Central memory CD4-positive, alpha-beta T cell (primary cell): ENCODE data around the gene TMED4.
A peak's percentile ranks its signal among the peaks of the same experiment; 100 is the strongest.
"Not testable (repeated sequence)": the region's sequence is repeated elsewhere in the genome, so short reads cannot be mapped to it uniquely, and the experiment has no call there.

Experiments
- DNase-seq: peaks from one replicate; pipeline ENCODE4 v3.0.0; 2022

Gene TMED4

DNA sequence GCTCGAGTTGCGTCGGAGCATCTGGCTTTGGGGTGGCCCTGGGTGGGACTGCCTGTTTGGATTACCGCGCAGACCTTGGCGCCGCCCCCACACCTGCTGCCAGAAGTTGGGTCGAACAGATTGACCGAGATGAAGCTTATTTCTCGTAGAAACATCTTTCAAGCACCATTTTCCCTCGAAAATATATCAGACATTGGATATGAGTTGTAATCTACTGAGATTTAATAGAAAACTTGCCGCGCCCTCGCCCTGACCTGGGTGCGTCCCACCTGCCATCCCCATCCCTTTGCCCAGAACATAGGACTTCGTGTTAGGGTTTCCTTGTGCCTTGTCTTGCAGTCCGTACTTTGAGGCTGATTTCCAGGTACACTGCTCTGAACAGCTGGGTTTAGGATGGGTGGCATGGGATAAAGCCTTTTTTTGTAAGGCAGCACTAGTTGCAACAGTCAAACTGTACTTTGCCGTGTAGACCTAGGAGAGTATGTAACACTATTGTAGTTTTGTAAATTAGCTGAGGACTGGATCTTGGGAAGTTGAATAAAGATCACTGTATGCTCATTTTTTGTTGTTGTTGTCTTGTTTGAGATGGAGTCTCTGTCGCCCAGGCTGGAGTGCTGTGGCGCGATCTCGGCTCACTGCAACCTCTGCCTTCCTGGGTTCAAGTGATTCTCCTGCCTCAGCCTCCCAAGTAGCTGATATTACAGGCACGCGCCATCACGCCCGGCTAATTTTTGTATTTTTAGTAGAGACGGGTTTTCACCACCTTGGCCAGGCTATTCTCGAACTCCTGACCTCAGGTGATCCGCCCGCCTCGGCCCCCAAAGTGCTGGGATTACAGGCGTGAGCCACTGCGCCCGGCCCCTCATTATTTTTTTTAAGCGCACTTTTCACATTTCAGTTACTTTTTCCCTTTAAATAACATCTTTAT, 25.4 kb upstream of the TMED4 start:
- no peak for DNase-seq

DNA sequence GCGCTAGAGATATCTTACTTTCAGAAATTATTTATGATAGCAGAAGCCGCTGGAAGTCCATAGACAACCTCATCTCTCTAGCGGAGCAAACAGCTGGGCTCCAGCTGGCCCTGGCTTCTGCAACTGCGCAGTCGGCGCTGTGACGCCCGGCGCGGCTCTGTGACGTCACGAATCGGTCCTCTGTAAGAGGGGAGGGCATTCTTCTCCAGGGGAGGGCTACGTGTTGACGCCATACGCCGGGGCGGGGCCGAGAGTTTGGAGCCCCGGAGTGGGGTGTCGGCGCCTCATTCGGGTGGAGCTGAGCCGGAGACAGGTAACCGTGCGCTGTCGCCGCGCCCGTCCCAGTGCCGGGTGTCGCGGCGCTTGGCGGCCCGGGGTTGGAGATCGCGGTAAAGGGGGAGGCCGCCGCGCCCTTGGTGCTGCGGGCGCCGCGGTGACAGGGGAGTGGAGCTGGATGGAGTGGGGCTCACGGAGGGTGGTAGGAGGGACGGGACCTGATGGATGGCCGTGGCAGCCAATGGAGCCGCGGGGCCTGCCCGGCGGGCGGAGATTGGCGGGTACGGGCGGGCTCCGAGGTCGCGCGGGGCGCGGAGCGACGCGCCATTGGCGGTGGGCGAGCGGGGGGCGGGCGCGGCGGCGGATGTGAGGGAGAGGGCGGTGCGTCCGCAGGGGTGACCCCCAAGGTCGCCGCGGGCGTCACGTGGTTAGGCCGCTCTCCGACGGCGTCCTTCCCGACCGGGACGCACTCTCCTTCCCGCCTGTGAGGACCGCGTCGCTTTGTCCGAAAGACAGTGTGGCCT, 24.5 kb upstream of the TMED4 start, which contains the start of gene OGDH:
Gene OGDH (plus strand): TSS at position 287 of the 800 bp plus-strand sequence. CDS start 17,717 bp downstream, outside the sequence.
- peak; percentile 99 for DNase-seq

DNA sequence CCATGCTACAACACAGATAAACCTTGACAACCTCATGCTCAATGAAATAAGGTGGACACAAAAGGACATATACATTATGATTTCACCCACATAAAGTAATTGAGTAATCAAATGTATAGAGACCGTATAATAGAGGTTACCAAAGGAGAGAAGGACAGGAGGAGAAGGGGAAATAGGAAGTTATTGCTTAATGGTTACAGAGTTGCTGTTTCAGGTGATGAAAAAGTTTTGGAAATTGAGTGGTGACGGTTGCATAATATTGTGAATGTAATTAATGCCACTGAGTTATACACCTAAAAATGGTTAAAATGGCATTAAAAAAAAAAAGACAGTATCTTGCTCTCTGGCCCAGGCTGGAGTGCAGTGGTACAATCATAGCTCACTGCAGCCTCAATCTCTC, 22.9 kb upstream of the TMED4 start:
- DNase-seq = no peak

DNA sequence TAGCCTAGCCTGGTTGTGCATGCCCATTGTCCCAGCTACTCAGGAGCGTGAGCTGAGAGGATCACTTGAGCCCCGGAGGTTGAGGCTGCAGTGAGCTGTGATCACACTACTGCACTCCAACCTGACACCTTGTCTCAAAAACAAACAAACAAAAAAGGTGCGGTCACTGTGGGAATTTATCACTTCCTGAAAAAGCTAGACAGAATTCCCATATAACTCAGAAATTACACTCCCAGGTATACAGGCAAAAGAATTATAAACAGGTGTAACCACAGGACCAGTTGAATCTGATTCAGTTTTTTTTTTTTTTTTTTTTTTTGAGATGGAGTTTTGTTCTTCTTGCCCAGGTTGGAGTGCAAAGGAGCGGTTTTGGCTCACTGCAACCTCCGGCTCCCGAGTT, 21.2 kb upstream of the TMED4 start:
- DNase-seq = no peak

DNA sequence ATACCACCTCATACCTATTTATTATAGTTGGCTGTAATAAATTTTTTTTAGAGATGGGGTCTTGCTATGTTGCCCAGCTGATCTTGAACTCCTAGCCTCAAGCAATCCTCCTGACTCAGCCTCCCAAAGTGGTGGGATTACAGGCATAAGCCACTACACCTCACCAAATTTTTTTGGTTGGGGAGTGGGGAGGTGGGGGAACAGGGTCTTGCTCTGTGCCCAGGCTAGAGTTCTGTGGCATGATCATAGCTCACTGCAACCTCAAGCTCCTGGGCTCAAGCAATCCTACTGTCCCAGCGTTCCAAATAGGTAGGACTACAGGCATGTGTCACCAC, 20.5 kb upstream of the TMED4 start:
- no peak for DNase-seq

DNA sequence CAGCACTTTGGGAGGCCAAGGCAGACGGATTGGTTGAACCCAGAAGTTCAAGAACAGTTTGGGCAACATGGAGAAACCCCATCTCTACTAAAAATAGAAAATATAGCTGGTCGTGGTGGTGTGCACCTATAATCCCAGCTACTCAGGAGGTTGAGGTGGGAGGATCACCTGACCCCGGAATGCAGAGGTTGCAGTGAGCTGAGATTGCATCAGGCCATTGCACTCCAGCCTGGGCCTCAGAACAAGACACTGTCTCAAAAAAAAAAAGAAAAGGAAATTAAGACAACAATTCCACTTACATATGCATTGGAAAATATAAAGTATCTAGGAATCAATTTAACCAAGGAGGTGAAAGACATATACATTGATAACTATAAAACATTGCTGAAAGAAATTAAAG, 17.2 kb upstream of the TMED4 start:
- DNase-seq = no peak

DNA sequence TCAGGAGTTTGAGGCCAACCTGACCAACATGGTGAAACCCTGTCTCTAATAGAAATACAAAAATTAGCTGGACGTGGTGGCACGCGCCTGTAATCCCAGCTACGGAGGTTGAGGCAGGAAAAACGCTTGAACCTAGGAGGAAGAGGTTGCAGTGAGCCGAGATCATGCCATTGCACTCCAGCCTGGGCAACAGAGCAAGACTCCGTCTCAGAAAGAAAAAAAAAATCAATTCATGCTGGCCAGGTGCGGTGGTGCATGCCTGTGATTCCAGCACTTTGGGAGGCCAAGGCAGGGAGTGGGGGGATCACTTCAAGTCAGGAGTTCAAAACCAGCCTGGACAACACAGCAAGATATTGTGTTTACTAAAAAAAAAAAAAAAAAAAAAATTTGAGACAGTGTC, 15.2 kb upstream of the TMED4 start:
- DNase-seq = not testable (repeated sequence)

DNA sequence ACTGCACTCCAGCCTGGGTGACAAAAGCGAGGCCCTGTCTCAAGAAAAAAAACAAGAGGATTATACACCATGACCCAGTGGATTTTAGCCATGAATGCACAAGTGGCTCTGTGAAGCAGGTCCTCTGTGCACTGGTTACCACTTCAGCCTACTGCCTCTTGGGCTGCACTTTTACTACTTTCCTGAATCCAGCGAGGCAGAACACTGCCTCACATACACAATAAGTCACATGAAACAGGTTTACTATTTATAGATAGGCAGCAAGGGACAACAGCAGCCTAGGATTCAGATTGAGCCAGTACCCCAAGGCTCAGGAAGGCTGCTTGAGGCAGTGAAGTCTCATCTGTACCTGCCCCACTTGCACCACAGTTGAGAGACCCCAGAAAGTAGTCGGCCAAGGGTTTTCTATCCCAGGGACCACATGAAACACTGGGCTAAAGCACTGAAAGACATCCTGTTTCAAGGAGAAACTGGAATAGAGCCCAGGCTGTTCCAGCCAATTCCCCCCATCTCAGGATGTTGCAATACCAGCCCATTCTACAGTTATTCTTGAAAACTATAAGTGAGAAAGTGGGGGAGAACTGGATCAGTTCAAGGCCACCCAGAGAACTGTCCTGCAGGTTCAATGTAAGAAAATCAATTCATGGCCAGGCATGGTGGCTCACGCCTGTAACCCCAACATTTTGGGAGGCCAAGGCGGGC, 14.1 kb upstream of the TMED4 start:
- DNase-seq = no peak

DNA sequence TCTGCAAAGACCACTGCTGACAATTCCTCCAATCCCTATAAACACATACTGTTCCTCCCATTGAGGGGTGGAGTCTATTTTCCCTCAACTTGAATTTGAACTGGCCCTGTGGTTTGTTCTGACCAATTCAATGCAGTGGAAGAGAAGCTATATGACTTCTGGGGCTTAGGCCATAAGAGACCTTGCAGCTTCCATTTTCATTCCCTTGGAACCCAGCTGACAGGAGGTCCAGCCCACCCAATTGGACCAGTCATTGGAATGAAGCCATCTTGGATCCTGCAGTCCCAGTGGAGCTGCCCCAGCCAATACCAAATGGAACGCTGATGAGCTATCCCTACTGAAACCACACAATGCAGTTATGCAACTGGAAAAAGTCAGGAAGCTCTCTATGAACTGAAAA, 8.9 kb upstream of the TMED4 start:
- no peak for DNase-seq

DNA sequence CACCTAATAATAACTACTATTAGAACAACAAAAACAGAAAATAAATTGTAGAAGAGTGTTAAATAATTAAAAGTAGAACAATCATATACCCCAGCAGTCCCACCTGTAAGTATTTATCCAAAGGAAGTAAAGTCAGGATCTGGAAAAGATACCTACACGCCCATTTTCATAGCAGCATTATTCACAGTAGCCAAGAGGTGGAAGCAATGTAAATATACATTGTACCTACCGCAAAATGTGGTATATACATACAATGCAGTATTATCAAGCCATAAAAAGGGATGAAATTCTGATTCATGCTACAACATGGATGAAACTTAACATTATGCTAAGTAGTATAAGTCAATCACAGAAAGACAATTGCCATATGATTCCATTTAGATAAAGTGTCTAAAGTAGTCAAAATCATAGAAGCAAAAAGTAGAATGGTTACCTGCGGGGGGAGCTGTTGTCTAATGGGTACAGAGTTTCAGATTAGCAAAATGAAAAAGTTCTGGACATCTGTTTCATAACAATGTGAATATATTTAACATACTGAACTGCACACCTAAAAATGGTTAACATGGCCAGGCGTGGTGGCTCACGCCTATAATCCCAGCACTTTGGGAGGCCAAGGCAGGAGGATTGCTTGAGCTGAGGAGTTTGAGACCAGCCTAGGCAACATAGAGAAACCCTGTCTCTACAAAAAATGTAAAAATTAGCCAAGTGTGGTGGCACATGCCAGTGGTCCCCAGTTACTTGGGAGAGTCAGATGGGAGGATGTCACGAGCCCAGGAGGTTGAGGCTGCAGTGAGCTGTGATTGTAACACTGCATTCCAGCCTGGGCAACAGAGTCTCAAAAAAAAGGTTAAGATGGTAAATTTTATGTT, 6.0 kb upstream of the TMED4 start:
- DNase-seq = peak; percentile 53

DNA sequence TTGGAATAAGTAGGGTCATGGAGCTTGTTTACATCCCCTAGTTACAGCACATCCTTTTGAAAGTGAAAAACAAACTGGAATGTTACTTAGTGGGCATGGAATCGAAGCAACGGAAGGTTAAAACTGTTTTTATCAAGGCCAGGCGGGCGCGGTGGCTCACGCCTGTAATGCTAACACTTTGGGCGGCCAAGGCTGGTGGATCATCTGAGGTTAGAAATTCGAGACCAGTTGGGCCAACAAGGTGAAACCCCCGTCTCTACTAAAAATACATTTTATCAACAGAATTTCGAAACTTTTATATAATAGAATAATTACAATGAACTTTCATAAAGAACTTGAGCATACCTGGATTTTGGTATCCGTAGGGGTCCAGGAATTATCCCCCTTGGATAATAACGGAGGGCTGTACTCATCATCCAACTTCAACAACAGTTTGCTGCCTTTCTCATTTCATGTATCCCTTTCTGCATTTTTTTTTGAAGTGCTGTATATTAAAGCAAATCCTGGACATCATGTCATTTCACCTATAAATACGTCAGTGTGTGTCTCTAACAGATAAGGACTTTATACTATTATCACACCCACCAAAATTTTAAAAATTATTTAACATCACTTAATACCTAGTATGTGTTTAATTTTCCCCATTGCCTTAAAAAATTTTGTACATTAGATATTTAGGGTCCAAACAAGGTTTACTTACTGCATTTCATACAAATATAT, 1.3 kb upstream of the TMED4 start:
- no peak for DNase-seq

DNA sequence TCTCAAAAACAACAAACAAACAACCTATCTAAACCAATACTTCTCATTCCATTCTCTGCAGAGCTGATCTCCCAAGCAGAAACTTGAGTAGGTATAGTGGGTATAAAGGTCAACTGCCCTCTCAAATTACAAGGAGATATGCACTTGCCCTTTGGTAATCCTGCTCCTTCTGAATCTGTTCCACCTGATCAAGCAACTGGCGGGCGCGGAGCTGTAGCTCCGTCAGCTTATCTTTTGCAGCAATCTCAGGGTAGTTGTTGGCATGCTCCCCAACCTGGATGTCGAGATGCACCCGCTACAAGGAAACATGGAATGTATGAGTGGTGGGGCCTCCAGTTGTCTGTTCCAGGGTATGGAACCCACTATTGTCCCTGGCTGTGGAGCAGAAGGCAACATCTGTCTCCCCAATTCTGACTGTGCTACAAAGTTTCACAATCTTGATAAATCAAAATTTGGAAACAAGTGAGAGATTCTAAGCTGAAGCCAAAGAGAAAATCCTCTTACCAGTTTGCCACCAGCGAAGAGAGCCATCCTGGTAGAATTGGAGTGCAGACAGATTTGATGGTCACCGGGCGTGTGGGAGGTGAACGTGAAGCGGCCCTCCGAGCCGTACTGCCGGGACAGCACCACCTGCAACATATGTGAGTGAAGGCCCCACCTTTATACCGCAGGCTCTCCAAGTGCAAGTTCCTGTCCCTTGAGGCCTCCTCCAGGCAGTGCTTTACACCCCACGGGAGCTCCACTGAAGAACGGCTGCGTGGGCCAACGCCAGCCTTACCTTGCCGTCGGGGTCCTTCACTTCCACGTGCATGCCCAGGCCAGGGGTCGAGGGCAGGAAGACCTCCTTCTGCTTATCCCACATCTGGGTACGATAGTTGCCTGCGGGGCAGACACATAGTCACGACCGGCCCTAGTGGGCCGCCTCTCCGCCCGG, 819 bp downstream of the TMED4 start:
- DNase-seq = peak; percentile 64

DNA sequence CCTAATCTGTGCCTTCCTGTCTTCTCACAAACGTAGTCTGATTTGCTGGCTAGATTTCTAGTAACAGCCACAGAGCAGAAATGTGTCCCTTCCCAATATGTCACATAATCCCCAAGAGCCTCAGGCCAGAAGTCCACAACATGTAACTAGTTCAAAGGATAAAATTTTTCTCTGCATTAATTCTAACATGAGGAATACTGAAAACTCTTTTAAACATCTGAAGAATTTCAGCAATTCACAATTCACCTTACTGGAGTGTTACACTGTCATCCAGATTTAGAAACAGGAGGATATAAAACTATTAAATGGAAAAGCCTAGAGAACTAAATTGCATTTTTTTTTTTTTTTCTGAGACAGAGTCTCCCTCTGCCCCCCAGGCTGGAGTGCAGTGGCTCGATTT, 5.8 kb downstream of the TMED4 start:
- DNase-seq = no peak

DNA sequence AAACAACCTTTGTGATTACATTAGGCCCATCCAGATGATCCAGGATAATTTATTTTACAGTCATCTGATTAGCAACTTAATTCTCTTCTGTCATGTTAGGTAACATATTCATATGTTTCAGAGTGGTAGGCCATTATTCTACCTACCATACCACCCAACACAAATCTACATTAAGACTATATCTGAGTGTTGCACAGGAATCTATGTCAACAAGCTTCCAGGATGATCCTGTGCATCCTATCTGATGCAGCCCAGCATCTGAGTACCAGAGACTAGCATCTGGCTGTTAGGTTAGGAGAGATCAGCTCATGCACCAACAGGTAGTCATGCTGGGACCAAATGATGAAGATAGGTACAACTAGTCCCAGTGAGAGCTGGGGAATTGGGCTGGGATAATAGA, 7.0 kb downstream of the TMED4 start:
- DNase-seq = no peak

DNA sequence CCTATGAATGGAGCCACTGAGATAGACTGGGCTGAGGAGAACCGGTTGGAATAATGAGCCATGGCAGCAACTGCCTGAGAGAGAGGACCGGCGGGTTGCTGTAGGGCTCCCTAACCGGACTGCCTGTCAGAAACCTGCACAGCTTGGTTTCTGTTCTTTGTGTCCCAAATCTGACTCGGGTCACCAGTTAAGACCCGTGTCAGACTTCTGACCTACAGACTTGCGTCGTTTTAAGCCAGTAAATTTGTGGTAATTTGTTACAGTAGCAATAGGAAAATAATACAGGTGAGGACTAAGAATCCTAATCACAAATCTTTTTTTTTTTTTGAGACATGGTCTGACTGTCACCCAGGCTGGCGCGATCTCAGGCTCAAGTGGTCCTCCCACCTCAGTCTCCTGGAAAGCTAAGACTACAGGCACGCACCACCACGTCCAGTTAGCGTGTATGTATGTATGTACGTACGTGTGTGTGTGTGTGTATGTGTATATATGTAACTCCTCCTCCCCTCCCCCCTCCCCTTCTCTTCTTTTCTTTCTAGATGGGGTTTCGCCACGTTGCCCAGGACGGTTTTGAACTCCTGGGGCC, 7.7 kb downstream of the TMED4 start:
- no peak for DNase-seq

DNA sequence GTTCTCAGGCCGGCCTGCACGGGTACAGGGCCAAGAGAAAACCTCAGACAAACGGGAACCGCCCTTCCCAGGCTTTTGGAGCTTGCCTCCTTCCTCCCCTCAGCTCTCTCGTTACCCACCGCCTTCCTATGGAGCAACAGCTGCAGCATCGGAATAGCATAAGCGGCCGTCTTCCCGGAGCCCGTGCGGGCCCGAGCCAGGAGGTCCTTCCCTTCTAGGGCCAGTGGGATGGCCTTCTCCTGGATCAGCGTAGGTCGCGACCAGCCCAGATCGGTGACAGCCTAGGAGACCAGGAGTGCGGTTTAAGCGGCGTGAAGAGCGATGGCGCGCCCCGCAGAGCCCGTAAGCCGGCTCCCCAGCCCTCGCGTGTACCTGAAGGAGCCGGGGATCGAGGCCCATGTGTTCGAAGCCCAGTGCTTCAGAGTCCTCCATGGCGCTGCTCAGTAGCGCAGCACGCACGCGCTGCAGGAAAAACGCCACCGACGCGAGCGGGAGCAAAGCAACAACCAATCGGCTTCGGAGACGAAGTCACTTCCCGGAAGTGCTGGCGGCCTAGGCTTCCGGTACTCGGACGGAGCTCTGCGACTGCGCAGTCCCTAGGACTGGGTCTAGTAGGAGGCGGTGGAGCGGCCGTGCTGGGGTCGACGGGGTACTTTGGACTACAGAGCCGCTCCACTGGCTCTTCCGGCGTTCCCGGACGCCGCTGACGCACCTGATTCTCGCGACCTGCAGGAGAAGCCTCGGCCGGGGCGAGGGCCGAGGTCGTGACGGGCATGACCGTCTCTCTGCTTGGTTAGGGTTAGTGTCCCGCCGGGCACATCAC, 8.4 kb downstream of the TMED4 start, which contains the start of gene DDX56:
Gene DDX56 (minus strand): TSS at position 445 of the 823 bp plus-strand sequence. CDS start 13 bp downstream, at position 432.
- DNase-seq = peak; percentile 87

DNA sequence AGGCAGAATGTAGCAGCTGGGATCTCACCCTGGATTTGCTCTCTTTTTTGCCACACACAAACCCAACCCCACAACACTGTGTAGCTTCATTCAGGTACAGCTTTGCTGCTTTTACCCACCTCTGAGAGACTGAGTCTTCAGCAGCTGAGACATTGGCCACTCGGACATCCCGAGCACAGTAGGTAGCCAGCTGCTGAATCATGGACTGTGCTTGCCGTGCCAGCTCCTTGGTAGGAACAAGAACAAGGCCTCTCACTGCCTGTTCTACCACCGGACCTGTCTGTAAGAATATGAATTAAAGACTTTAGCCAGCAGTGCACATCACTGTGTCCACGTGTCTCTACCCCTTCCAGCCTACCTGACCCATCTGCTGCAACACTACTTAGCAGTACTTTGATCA, 9.3 kb downstream of the TMED4 start:
- DNase-seq = no peak

DNA sequence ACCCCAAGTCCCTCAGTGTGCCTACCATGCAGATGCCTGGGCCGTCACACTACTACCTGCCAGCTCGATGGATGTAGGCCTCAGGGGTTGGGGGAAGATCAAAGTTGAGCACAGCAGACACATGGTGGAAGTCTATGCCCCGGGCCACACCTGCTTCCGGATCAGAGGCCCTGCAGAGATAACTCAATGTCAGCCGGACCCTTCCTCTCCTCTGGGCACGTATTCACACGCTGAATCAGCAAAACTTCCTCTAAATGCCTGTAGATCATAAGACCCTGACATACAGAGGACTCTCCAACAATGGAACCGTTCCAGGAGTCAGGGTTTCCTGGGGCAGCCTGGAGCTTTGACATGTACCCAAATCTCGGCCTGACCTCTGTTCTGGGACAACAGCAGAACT, 12.1 kb downstream of the TMED4 start:
- no peak for DNase-seq
